ENCODE results near the gene DEFB125. TPM values are rescaled to one million over a fixed set of nuclear protein-coding genes. Genes with fewer than 3 reads are reported as not detected.
"Not testable (repeated sequence)": the region's sequence is repeated elsewhere in the genome, so short reads cannot be mapped to it uniquely, and the experiment has no call there.

The DEFB125 gene
- total RNA-seq (2014; rRNA removed; shearing (Covaris generic)): not detected in 2 replicates
- not detected in 2 replicates for polyA plus RNA-seq (2014; cell fraction: nucleus; rRNA removed)

GRCh38 chr20:87401-87800, at the start of gene DEFB125:
DEFB125 (plus strand) TSS chr20:87672; CDS start chr20:87710, 38 bp downstream.
- DNase-seq (ENCODE audit: extremely low read depth, low read depth): no peak

DNA sequence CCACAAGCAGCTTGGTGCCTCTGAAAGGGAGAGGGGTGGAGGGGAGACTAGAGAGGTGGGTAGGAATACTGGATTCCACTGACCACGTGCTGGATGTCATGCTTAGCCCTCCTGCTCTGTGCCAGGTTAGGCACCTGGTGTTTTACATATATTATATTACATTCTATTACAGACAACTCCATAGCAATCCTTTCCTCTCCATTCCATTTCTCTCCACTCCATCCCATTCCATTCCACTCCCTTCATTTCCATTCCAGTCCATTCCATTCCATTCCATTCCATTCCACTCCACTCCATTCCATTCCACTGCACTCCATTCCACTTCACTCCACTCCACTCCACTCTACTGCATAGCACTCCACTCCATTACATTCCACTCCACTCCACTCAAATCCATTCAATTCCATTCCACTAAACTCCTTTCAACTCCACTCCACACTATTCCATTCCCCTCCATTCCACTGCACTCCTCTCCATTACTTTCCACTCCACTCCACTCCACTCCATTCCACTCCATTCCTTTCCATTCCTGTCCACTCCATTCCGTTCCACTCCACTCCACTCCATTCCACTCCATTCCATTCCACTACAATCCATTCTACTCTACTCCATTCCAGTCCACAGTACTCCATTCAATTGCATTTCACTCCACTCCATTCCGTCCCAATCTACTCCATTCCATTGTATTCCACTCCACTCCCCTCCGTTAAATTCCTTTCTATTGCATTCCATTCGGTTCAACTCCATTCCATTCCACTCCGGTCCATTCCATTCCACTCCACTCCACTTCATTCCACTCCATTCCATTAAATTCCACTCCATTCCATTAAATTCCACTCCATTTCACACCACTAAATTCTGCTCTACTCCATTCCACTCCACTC, 27.2 kb upstream of the DEFB125 start:
- no peak for DNase-seq (ENCODE audit: extremely low read depth, low read depth)

GRCh38 chr20:61230-61629, 26.2 kb upstream of the DEFB125 start:
- no peak for DNase-seq (ENCODE audit: extremely low read depth, low read depth)

DNA sequence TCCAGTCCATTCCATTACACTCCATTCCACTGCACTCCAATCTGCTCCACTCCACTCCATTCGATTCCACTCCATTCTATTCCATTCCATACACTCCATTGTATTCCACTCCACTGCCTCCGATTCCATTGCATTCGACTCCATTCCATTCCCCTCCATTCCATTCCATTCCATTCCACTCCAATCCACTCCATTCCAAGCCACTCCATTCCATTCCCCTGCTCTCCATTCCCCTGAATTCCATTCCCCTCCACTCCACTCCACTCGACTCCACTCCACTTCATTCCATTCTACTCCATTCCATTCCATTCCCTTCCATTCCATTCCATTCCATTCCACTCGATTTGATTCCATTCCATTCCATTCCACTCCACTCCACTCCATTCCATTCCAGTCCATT, 25.7 kb upstream of the DEFB125 start:
- no peak for DNase-seq (ENCODE audit: extremely low read depth, low read depth)

DNA sequence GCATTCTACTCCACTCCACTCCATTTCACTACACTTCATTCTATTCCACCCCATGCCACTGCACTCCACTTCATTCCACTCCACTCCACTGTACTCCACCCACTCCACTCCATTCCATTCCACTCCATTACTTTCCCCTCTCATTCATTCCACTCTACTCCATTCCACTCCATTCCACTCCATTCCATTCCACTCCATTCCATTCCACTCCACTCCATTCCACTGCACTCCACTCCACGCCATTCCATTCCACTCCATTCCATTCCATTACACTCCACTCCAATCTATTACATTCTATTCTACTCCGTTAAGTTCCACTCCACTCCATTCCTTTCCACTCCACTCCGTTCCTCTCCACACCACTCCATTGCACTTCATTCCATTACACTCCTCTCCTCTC, 25.0 kb upstream of the DEFB125 start:
- no peak for DNase-seq (ENCODE audit: extremely low read depth, low read depth)

DNA sequence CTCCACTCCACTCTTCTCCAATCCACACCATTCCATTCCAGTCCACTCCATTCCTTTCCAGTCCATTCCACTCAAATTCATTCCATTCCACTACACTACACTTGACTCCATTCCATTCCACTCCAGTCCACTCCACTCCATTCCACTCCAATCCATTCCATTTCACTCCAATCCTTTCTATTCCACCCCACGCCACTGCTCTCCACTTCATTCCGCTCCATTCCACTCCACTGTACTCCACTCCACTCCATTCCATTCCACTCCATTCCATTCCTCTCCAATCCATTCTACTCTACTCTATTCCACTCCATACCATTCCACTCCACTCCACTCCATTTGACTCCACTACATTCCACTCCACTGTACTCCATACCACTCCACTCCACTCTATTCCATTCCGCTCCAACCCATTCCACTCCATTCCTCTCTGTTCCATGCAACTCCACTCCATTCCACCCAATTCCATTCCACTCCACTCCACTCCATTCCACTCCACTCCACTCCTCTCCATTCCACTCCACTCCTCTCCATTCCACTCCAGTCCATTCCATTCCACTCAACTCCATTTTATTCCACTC, 23.4 kb upstream of the DEFB125 start:
- no peak for DNase-seq (ENCODE audit: extremely low read depth, low read depth)

GRCh38 chr20:64766-65322, 22.6 kb upstream of the DEFB125 start:
- DNase-seq (ENCODE audit: extremely low read depth, low read depth): no peak

GRCh38 chr20:77231-77630, 10.2 kb upstream of the DEFB125 start:
- DNase-seq (ENCODE audit: extremely low read depth, low read depth): no peak

- DNase-seq (ENCODE audit: extremely low read depth, low read depth): no peak
Observed at GRCh38 chr20:78338-78737, 9.1 kb upstream of the DEFB125 start.

DNA sequence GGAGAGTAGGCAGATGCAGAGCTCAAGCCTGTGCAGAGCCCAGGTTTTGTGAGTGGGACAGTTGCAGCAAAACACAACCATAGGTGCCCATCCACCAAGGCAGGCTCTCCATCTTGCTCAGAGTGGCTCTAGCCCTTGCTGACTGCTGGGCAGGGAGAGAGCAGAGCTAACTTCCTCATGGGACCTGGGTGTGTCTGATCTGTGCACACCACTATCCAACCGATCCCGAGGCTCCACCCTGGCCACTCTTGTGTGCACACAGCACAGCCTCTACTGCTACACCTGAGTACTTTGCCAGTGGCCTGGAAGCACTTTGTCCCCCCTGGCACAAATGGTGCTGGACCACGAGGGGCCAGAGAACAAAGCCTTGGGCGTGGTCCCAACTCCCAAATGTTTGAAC, 7.9 kb upstream of the DEFB125 start:
- DNase-seq (ENCODE audit: extremely low read depth, low read depth): no peak

- no peak for DNase-seq (ENCODE audit: extremely low read depth, low read depth)
Observed at GRCh38 chr20:90651-91050, 3.2 kb downstream of the DEFB125 start.

- no peak for DNase-seq (ENCODE audit: extremely low read depth, low read depth)
Observed at GRCh38 chr20:93641-94040, 6.2 kb downstream of the DEFB125 start.

GRCh38 chr20:95215-95614, 7.7 kb downstream of the DEFB125 start:
- DNase-seq (ENCODE audit: extremely low read depth, low read depth): no peak

GRCh38 chr20:97691-98090, 10.2 kb downstream of the DEFB125 start:
- not testable (repeated sequence) for DNase-seq (ENCODE audit: extremely low read depth, low read depth)

DNA sequence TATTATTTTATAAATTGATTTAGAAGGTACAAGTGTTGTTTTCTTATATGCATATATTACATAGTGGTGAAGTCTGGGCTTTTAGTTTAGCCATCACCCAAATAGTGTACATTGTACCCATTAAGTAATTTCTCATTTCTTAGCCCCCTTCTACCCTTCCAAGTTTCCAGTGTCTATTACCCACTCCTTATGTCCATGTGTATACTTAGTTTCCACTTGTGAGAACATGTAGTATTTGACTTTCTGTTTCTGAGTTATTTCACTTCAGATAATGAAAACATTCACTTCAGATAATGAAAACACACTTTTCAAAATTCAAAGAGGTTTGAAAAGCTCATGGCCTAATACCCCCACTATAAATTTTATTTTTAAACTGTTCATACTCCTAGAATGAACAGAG, 14.5 kb downstream of the DEFB125 start:
- DNase-seq (ENCODE audit: extremely low read depth, low read depth): no peak

GRCh38 chr20:103456-103855, 16.0 kb downstream of the DEFB125 start:
- DNase-seq (ENCODE audit: extremely low read depth, low read depth): no peak

DNA sequence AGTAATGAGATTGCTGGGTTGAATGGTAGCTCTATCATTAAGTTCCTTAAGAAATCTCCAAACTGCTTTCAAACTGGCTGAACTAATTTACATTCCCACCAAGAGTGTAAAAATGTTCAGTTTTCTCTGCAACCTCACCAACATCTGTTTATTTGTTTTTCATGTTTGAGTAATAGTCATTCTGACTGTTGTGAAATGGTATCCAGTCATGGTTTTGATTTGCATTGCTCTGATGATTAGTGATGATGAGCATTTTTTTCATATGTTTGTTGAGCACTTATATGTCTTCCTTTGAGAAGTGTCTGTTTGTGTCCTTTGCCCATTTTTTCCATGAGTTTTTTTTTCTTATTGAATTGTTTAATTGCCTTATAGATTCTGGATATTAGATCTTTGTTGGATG, 24.9 kb downstream of the DEFB125 start:
- no peak for DNase-seq (ENCODE audit: extremely low read depth, low read depth)

DNA sequence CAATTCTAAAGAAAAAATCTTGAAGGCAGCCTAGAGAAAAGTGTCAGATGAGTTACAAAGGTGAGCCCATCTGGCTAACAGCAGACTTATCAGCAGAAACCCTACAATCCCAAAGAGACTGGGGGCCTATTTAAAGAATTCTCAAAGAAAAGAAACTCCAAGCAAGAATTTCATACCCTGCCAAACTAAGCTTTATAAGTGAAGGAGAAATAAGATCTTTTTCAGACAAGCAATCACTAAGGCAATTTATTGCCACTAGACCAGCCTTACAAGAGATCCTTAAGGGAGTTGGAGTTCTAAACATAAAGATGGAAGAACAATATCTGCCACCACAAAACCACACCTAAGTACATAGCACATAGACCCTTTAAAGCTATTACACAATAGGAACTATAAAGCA, 30.0 kb downstream of the DEFB125 start:
- DNase-seq (ENCODE audit: extremely low read depth, low read depth): no peak

DNA sequence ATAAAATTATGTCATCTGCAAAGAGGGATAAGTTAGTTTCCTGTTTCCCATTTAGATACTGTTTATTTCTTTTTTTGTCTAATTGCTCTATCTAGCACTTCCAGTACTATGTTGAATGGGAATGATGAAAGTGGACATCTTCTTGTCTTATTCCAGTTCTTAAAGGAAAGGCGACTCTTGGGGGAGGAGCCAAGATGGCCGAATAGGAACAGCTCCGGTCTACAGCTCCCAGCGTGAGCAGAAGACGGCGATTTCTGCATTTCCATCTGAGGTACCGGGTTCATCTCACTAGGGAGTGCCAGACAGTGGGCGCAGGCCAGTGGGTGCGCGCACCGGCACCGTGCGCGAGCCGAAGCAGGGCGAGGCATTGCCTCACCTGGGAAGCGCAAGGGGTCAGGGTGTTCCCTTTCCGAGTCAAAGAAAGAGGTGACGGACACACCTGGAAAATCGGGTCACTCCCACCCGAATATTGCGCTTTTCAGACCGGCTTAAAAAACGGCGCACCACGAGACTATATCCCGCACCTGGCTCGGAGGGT, 42.4 kb downstream of the DEFB125 start:
- DNase-seq (ENCODE audit: extremely low read depth, low read depth): not testable (repeated sequence)

GRCh38 chr20:137668-138490, 50.4 kb downstream of the DEFB125 start:
- peak; percentile 22 for DNase-seq (ENCODE audit: extremely low read depth, low read depth)

DNA sequence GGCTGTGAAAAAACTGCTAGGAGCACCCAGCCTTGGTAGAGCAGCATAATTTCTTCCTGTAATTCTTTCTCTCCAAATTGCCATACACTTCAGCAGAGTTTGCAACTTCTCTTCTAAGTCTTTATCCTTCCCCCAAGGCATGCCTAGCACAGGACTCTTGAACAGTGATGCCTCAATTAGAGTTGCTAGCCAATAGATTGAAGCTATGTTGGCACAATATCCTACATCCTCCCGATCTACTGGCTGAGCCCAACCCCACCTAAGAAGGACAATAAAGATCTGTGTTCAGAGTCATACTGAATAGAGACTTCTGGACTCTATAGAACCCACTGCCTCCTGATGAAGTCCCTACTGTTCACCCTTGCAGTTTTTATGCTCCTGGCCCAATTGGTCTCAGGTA, 54.8 kb downstream of the DEFB125 start, which contains the start of gene DEFB126:
TSS of gene DEFB126 (plus strand) at position 301 of the 400 bp plus-strand sequence. CDS start at position 340, 39 bp downstream.
- no peak for DNase-seq (ENCODE audit: extremely low read depth, low read depth)

Data from NCI-H460 (cell line).